GM21825 (cell line): ENCODE measurements around the gene ACOX1.

Experiments used
- ATAC-seq: cut with Tn5 transposase; IDR thresholded peaks from one replicate; pipeline ENCODE4 v1.9.1; 2021; ENCODE audit warnings: mild to moderate bottlenecking, moderate library complexity; ENCODE audit not compliant: unreplicated experiment

ACOX1 gene

GRCh38 chr17:75978938-75979704 lies at the start of gene ACOX1, which contains the start of gene TEN1:
Gene ACOX1 (minus strand): TSS chr17:75979166. CDS start chr17:75979073, 93 bp downstream.
Gene TEN1 (plus strand): TSS chr17:75979240. CDS start chr17:75986193, 6,953 bp downstream.
- peak; percentile 82 for ATAC-seq

- ATAC-seq, result no peak
Measured at GRCh38 chr17:76027159-76027839, 48.3 kb upstream of the ACOX1 start, which contains the start of gene EVPL. Gene EVPL (minus strand): TSS chr17:76027306. CDS start chr17:76027198, 108 bp downstream.

- ATAC-seq, result no peak
Measured at GRCh38 chr17:76026714-76027158, 47.8 kb upstream of the ACOX1 start.

- no peak for ATAC-seq
Measured at GRCh38 chr17:76025294-76025693, 46.3 kb upstream of the ACOX1 start.

- ATAC-seq, result no peak
Measured at GRCh38 chr17:76024353-76024752, 45.4 kb upstream of the ACOX1 start.

GRCh38 chr17:76023900-76024237 lies 44.9 kb upstream of the ACOX1 start:
- ATAC-seq, result no peak

GRCh38 chr17:76022973-76023899 lies 44.3 kb upstream of the ACOX1 start:
- no peak for ATAC-seq

GRCh38 chr17:76022285-76022684 lies 43.3 kb upstream of the ACOX1 start:
- no peak for ATAC-seq

GRCh38 chr17:76019833-76020467 lies 41.0 kb upstream of the ACOX1 start:
- no peak for ATAC-seq

GRCh38 chr17:76018801-76019200 lies 39.8 kb upstream of the ACOX1 start:
- no peak for ATAC-seq

- no peak for ATAC-seq
Measured at GRCh38 chr17:76018340-76018680, 39.3 kb upstream of the ACOX1 start.

- no peak for ATAC-seq
Measured at GRCh38 chr17:76017481-76018339, 38.7 kb upstream of the ACOX1 start.

- no peak for ATAC-seq
Measured at GRCh38 chr17:76014925-76015261, 35.9 kb upstream of the ACOX1 start.

GRCh38 chr17:76014100-76014924 lies 35.3 kb upstream of the ACOX1 start:
- peak; percentile 60 for ATAC-seq

GRCh38 chr17:76013377-76013932 lies 34.5 kb upstream of the ACOX1 start:
- ATAC-seq, result no peak

GRCh38 chr17:76011951-76012350 lies 33.0 kb upstream of the ACOX1 start:
- no peak for ATAC-seq

- ATAC-seq, result no peak
Measured at GRCh38 chr17:76009969-76010661, 31.1 kb upstream of the ACOX1 start.

- no peak for ATAC-seq
Measured at GRCh38 chr17:76009447-76009846, 30.5 kb upstream of the ACOX1 start.
